SK-N-MC (cell line): Measurements from ENCODE around the gene OR2A25.

Experiments
- DNase-seq: peaks from one replicate; pipeline ENCODE4 v3.0.0-alpha.2; 2011; ENCODE audit warnings: low read depth, low spot score
- H3K27ac ChIP-seq: fragments of 200-600 bp; sonication (generic); 2 replicates; pipeline ENCODE4 v1.5.1; 2016; ENCODE audit warnings: mixed run types
- H3K36me3 ChIP-seq: fragments of 200-600 bp; sonication (generic); 2 replicates; pipeline ENCODE4 v1.6.1; 2017; ENCODE audit warnings: antibody characterized with exemption, low read length, mixed read lengths; ENCODE audit not compliant: insufficient read depth
- H3K4me3 ChIP-seq: fragments of 200-600 bp; sonication (generic); 2 replicates; pipeline ENCODE4 v1.5.1; 2016
- H3K9ac ChIP-seq: fragments of 200-600 bp; sonication (generic); 2 replicates; pipeline ENCODE4 v1.8.0; 2017; ENCODE audit warnings: mixed run types, mixed read lengths; ENCODE audit not compliant: insufficient read length
- H3K9me3 ChIP-seq: fragments of 200-600 bp; sonication (generic); 2 replicates; pipeline ENCODE4 v1.6.1; 2017; ENCODE audit warnings: low read depth, mild to moderate bottlenecking, antibody characterized with exemption, low read length, moderate library complexity, mixed read lengths
- EZH2 ChIP-seq: fragments of 200-600 bp; sonication (generic); IDR thresholded peaks from one replicate; pipeline ENCODE4 v1.6.1; 2017; ENCODE audit warnings: antibody characterized with exemption
- FOXP2 ChIP-seq: optimal IDR thresholded peaks from 2 replicates; pipeline ENCODE3; 2011; ENCODE audit warnings: mild to moderate bottlenecking, moderate library complexity; ENCODE audit not compliant: insufficient read depth; ENCODE audit errors: extremely low read length, control extremely low read depth
- POLR2AphosphoS5 ChIP-seq: IDR thresholded peaks from 2 replicates; pipeline ENCODE4 v1.6.1; 2012; ENCODE audit warnings: mild to moderate bottlenecking, low read depth, low read length, borderline replicate concordance

Gene OR2A25

GRCh38 chr7:144087230-144087629, 17.6 kb downstream of the OR2A25 start:
- no peak overlapping the region for H3K4me3 ChIP-seq
- no peaks in the 10 kb centered on the region for H3K36me3 ChIP-seq
- no peak overlapping the region for H3K9ac ChIP-seq
- no peak for DNase-seq
- H3K27ac ChIP-seq: no peak overlapping the region
- TF ChIP-seq FOXP2 (no peak), POLR2AphosphoS5 (no peak), EZH2 (no peak)
- no peaks in the 10 kb centered on the region for H3K9me3 ChIP-seq

- Histone ChIP-seq H3K27ac (no peak overlapping the region), H3K9me3 (no peaks in the 10 kb centered on the region), H3K4me3 (no peak overlapping the region), H3K9ac (no peak overlapping the region), H3K36me3 (no peaks in the 10 kb centered on the region)
- TF ChIP-seq POLR2AphosphoS5 (no peak), FOXP2 (no peak), EZH2 (no peak)
- no peak for DNase-seq
Measured at GRCh38 chr7:144090667-144091066, 21.1 kb downstream of the OR2A25 start.

DNA sequence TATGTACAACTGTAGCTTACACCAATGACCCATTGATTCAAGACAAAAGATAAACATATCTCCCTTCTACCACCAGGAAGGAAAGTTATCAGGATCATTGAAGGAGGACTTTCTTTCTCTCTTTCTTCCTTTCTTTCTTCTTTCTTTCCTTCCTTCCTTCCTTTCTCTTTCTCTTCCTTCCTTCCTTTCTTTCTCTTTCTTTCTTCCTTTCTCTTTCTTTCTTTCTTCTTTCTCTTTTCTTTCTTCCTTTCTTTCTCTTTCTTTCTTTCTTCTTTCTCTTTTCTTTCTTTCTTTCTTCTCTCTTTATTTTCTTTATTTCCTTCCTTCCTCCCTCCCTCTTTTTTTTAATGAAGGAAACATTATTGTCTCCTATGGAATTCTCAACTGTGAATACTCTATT, 29.2 kb downstream of the OR2A25 start:
- no peaks in the 10 kb centered on the region for H3K36me3 ChIP-seq
- no peak for TF ChIP-seq POLR2AphosphoS5
- TF ChIP-seq EZH2: no peak
- TF ChIP-seq FOXP2: no peak

GRCh38 chr7:144100607-144101006, 31.0 kb downstream of the OR2A25 start:
- Histone ChIP-seq H3K9ac (no peak overlapping the region), H3K36me3 (no peaks in the 10 kb centered on the region)
- DNase-seq: no peak

More for the DNA sequence above, 29.2 kb downstream of the OR2A25 start:
- DNase-seq: no peak
- H3K9me3 ChIP-seq: no peaks in the 10 kb centered on the region
- H3K4me3 ChIP-seq: no peak overlapping the region
- H3K27ac ChIP-seq: no peak overlapping the region
- no peak overlapping the region for H3K9ac ChIP-seq

DNA sequence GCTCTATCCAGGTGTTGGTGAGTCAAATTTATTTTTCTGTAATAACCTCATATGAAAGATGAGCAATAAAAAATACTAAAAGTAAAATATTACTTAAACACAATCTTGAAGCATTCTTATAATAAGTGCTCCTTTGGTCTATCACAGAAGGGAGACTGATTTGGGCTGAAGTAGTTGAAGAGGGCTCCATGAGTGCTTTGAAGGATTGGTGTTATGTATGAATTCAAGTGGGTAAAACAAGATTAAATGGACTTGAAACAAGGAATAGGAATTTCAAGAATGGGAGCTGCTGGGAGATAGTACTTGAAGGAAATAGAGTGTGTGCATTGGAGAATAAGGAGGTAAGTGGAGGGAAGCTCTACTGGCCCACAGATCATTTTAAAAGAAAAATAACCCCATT, 32.4 kb downstream of the OR2A25 start:
- no peaks in the 10 kb centered on the region for H3K9me3 ChIP-seq
- DNase-seq: no peak
- H3K36me3 ChIP-seq: no peaks in the 10 kb centered on the region
- TF ChIP-seq EZH2: no peak
- no peak for TF ChIP-seq FOXP2
- no peak for TF ChIP-seq POLR2AphosphoS5
- H3K4me3 ChIP-seq: no peak overlapping the region
- no peak overlapping the region for H3K27ac ChIP-seq
- H3K9ac ChIP-seq: no peak overlapping the region

More at GRCh38 chr7:144100607-144101006, 31.0 kb downstream of the OR2A25 start:
- Histone ChIP-seq H3K9me3 (no peaks in the 10 kb centered on the region), H3K27ac (no peak overlapping the region), H3K4me3 (no peak overlapping the region)
- TF ChIP-seq FOXP2 (no peak), POLR2AphosphoS5 (no peak), EZH2 (no peak)

DNA sequence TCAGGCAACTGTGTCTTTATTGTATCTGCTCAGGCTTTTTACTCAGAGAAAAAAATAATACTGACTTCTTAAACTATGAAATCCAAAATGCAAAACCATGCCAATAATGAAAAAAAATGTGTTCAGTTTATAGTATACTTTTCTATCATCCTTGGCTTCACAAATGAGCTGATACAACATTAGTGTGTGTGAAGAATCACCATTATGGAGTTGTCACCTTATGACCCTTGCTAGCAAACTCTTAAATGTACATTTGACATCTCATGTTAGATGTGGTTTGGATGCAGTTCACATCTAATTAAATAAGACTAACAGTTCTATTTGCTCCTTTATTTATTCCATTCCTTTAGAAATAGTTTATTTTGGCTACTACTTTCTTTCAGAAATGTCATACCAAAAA, 35.6 kb downstream of the OR2A25 start:
- H3K27ac ChIP-seq: no peak overlapping the region
- TF ChIP-seq POLR2AphosphoS5 (no peak), FOXP2 (no peak), EZH2 (no peak)

GRCh38 chr7:144109283-144109682, 39.7 kb downstream of the OR2A25 start, which contains the start of gene OR2A2:
TSS of gene OR2A2 (plus strand) at chr7:144109583. CDS start at chr7:144109583, 0 bp downstream.
- no peak for DNase-seq
- Histone ChIP-seq H3K36me3 (no peaks in the 10 kb centered on the region), H3K27ac (no peak within 1 kb of the TSS), H3K9me3 (no peaks in the 10 kb centered on the region), H3K4me3 (no peak within 1 kb of the TSS), H3K9ac (no peak within 1 kb of the TSS)
- TF ChIP-seq FOXP2 (no peak), EZH2 (no peak), POLR2AphosphoS5 (no peak)

More for the DNA sequence above, 35.6 kb downstream of the OR2A25 start:
- Histone ChIP-seq H3K9ac (no peak overlapping the region), H3K36me3 (no peaks in the 10 kb centered on the region), H3K9me3 (no peaks in the 10 kb centered on the region), H3K4me3 (no peak overlapping the region)
- DNase-seq: no peak

- no peak overlapping the region for H3K27ac ChIP-seq
- TF ChIP-seq EZH2 (no peak), FOXP2 (no peak), POLR2AphosphoS5 (no peak)
- no peak overlapping the region for H3K9ac ChIP-seq
- H3K9me3 ChIP-seq: no peaks in the 10 kb centered on the region
- no peak for DNase-seq
- no peak overlapping the region for H3K4me3 ChIP-seq
- H3K36me3 ChIP-seq: no peaks in the 10 kb centered on the region
Measured at GRCh38 chr7:144110272-144110671, 40.7 kb downstream of the OR2A25 start.

DNA sequence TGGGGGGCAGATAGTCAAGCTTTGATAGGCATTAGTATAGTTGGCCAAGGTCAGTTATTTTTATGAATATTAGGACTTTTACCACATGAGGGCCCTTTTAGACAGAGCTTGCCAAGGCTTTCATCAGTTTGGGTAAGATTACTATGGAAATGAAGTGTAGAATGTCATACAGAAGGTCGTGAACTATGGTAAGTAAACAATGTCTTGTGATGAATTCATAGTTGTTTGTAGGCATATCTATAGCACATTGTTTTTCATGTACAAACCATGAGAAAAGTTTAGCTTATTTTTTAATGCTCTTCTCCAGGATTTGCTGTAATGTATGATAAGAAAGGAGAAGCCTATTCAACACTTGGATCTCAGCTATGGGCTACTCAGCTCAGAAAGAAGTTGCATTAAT, 44.0 kb downstream of the OR2A25 start:
- no peaks in the 10 kb centered on the region for H3K9me3 ChIP-seq
- TF ChIP-seq EZH2 (no peak), FOXP2 (no peak), POLR2AphosphoS5 (no peak)
- no peak overlapping the region for H3K27ac ChIP-seq

More for the DNA sequence above, 44.0 kb downstream of the OR2A25 start:
- Histone ChIP-seq H3K4me3 (no peak overlapping the region), H3K9ac (no peak overlapping the region), H3K36me3 (no peaks in the 10 kb centered on the region)
- DNase-seq: no peak
